Measurements from ENCODE around the gene TGFBR3. TPM values are rescaled to one million over a fixed set of nuclear protein-coding genes. Genes with fewer than 3 reads are reported as not detected.

TGFBR3 gene
- total and polyA plus RNA-seq, 7 donors = 5.1 to 24.5 (median 8.9) TPM

DNA sequence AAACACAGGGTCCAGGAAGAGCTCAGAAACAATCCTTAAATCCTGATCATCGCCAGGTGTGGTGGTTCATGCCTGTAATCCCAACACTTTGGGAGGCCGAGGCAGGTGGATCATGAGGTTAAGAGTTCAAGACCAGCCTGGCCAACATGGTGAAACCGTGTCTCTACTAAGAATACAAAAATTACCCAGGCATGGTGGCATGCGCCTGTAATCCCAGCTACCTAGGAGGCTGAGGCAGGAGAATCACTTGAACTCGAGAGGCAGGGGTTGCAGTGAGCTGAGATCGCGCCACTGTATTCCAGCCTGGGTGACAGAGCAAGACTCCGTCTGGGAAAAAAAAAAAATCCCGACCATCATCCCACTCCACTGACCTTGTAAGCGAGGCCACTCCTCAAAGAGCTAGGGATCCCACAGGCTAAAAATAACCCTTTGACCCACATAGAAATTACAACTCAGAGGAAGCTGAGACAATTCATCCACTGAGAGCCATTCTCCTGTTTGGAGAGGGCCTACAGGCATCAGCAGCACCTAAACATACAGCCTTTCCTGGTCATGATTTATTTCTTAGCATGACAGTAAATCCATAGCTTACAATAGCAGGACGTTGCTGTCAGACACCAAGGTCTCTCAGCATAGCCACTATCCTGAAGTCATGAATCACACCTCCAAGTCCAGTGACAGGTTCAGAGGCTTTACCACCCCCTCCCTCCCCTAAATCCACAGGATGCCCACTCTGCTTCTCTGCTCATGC lies 66.7 kb downstream of the TGFBR3 start:
- 36 to 50% (median 41%) methylated on average over 11 of the region's 11 CpGs for WGBS, 3 donors
- DNase-seq (no peak), ATAC-seq (peak; percentile 74 to 88 (median 82))
- Histone ChIP-seq H3K27ac (peak overlapping the region; percentile 65), H3K36me3 (ENCODE audit: insufficient read depth in 1 of 2, low read depth in 1 of 2) (no peaks in the 10 kb centered on the region), H3K4me1 (peaks cover 39% of the 10 kb centered on the region), H3K27me3 (ENCODE audit: insufficient read depth in 3 of 3, low read length in 2 of 3) (no peaks in the 10 kb centered on the region), H3K9me3 (no peaks in the 10 kb centered on the region), H3K4me3 (no peak overlapping the region)
- intact Hi-C loops (cut with DNase I) = no loop called here
- TF ChIP-seq CTCF (IDR thresholded peaks at IDR 0.05) = no peak

- H3K4me3 ChIP-seq = no peak overlapping the region
- no peak for TF ChIP-seq CTCF (IDR thresholded peaks at IDR 0.05)
- 13 to 24% (median 22%) methylated on average over 1 of the region's 1 CpG for WGBS, 3 donors
- no peaks in the 10 kb centered on the region for H3K36me3 ChIP-seq (ENCODE audit: insufficient read depth in 1 of 2, low read depth in 1 of 2)
- intact Hi-C loops (cut with DNase I) = no loop called here
- DNase-seq (no peak), ATAC-seq (peak in 2 of 4 donors; percentile 11 to 27)
- H3K9me3 ChIP-seq = no peaks in the 10 kb centered on the region
- H3K27me3 ChIP-seq (ENCODE audit: insufficient read depth in 3 of 3, low read length in 2 of 3) = no peaks in the 10 kb centered on the region
- peaks cover 43% of the 10 kb centered on the region for H3K4me1 ChIP-seq
- H3K27ac ChIP-seq = peak overlapping the region; percentile 65
Observed at GRCh38 chr1:91818713-91818975, 67.3 kb downstream of the TGFBR3 start.

DNA sequence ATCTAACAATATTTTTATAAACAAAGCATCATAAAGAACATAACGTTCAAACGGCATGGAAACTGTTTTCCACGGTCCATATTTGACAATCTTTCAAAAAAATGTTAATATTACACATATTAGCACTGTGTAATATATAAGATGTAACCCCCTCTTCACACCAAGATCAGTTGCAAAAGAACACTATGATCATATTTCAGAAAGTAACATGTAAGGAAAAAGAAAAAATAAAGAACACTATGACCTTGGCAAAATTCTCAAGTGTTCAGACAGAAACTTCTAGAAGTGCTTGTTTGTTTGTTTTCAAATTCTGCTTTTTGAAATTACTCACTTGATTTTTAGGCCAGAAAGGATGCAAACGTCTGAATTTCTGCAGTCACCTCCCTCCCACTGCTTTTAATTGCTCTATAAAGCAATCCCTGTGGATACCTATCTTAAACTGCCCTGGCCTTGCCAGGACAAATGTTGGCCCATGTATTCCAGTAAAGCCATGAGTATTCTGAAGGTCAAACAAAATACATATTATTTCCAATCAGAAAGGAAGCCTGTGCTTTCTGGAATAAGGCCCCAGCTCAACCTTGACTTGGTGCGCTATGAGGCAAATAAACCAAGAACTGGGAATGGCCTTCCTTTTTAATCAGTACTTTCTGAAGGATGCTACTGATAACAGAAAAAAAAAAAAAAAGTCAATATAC lies 68.6 kb downstream of the TGFBR3 start:
- Histone ChIP-seq H3K27ac (no peak overlapping the region), H3K4me3 (no peak overlapping the region), H3K27me3 (ENCODE audit: insufficient read depth in 3 of 3, low read length in 2 of 3) (no peaks in the 10 kb centered on the region), H3K36me3 (ENCODE audit: insufficient read depth in 1 of 2, low read depth in 1 of 2) (no peaks in the 10 kb centered on the region), H3K4me1 (peaks cover 45% of the 10 kb centered on the region), H3K9me3 (no peaks in the 10 kb centered on the region)
- WGBS, 3 donors = 37 to 49% (median 39%) methylated on average over 5 of the region's 5 CpGs
- ATAC-seq = no peak
- intact Hi-C loops (cut with DNase I) = no loop called here
- DNase-seq = no peak
- no peak for TF ChIP-seq CTCF (IDR thresholded peaks at IDR 0.05)

GRCh38 chr1:91816031-91816430 lies 69.9 kb downstream of the TGFBR3 start:
- Histone ChIP-seq H3K4me1 (peaks cover 45% of the 10 kb centered on the region), H3K27me3 (ENCODE audit: insufficient read depth in 3 of 3, low read length in 2 of 3) (no peaks in the 10 kb centered on the region), H3K36me3 (ENCODE audit: insufficient read depth in 1 of 2, low read depth in 1 of 2) (no peaks in the 10 kb centered on the region), H3K4me3 (no peak overlapping the region), H3K9me3 (no peaks in the 10 kb centered on the region), H3K27ac (no peak overlapping the region)
- no peak for TF ChIP-seq CTCF (IDR thresholded peaks at IDR 0.05)
- DNase-seq = no peak
- intact Hi-C loops (cut with DNase I) = no loop called here
- WGBS, 3 donors = 75 to 84% (median 77%) methylated on average over 1 of the region's 1 CpG
- no peak for ATAC-seq

Measured in psoas muscle (tissue), 8 donors.